Immature natural killer cell (primary cell): Measurements from ENCODE around the gene NOC4L. TPM values are rescaled to one million over a fixed set of nuclear protein-coding genes. Genes with fewer than 3 reads are reported as not detected.
"Not testable (repeated sequence)": the region's sequence is repeated elsewhere in the genome, so short reads cannot be mapped to it uniquely, and the experiment has no call there.

ENCODE experiments used
- DNase-seq, 3 donors: peaks; one replicate each; pipeline ENCODE4 v3.0.0; 2022; ENCODE audit warnings: mixed read lengths in 1 of 3
- H3K27ac Mint-ChIP-seq, 6 donors: one replicate each; pipeline ENCODE4 v1.8.0; 2020; ENCODE audit warnings: mixed read lengths in 6 of 6, mild to moderate bottlenecking in 5 of 6, inconsistent platforms in 4 of 6, moderate library complexity in 3 of 6
- H3K27me3 Mint-ChIP-seq, 3 donors: one replicate each; pipeline ENCODE4 v1.8.0; 2020 to 2021; ENCODE audit warnings: low read depth in 3 of 3, mild to moderate bottlenecking in 3 of 3, mixed read lengths in 3 of 3, moderate library complexity in 3 of 3, inconsistent platforms in 1 of 3
- H3K36me3 Mint-ChIP-seq, 3 donors: one replicate each; pipeline ENCODE4 v1.8.0; 2020; ENCODE audit warnings: mixed read lengths in 3 of 3, inconsistent platforms in 2 of 3, mild to moderate bottlenecking in 2 of 3
- H3K4me1 Mint-ChIP-seq, 2 donors: one replicate each; pipeline ENCODE4 v1.8.0; 2020; ENCODE audit warnings: inconsistent platforms in 2 of 2, mild to moderate bottlenecking in 2 of 2, mixed read lengths in 2 of 2, moderate library complexity in 1 of 2
- H3K4me3 Mint-ChIP-seq, 5 donors: one replicate each; pipeline ENCODE4 v1.8.0; 2020; ENCODE audit warnings: mild to moderate bottlenecking in 5 of 5, mixed read lengths in 5 of 5, inconsistent platforms in 3 of 5, moderate library complexity in 3 of 5
- H3K9me3 Mint-ChIP-seq, 6 donors: one replicate each; pipeline ENCODE4 v1.8.0; 2020; ENCODE audit warnings: mild to moderate bottlenecking in 6 of 6, mixed read lengths in 6 of 6, inconsistent platforms in 4 of 6, moderate library complexity in 3 of 6
- polyA plus RNA-seq, 3 donors: library from polyadenylated mRNA; unstranded; fragments of 300-500 nt; fragmentation: Illumina TruSeq; gene quantifications; one replicate each; pipeline ENCODE4 v1.2.3, GENCODE V29; 2021

Gene NOC4L
- polyA plus RNA-seq, 3 donors from 2014 or later = 16.4 to 28.5 (median 17.2) TPM

GRCh38 chr12:132141976-132142678 lies 2.1 kb upstream of the NOC4L start:
- Mint-ChIP-seq H3K4me3 (peak overlapping the region in 4 of 5 donors; percentile 77 to 83 (median 82)), H3K4me1 (peaks cover 29 to 35% of the 10 kb centered on the region in 2 donors), H3K27me3 (peaks cover 3 to 20% (median 12%) of the 10 kb centered on the region in 3 donors), H3K36me3 (peaks cover 0 to 14% (median 5%) of the 10 kb centered on the region in 3 donors), H3K9me3 (no peaks in the 10 kb centered on the region), H3K27ac (peak overlapping the region in 1 of 6 donors; percentile 62)
- DNase-seq = no peak

GRCh38 chr12:132142679-132143335 lies 1.4 kb upstream of the NOC4L start:
- Mint-ChIP-seq H3K9me3 (no peaks in the 10 kb centered on the region), H3K4me3 (peak overlapping the region; percentile 77 to 86 (median 83)), H3K4me1 (peaks cover 29 to 35% of the 10 kb centered on the region in 2 donors), H3K27ac (peak overlapping the region in 5 of 6 donors; percentile 55 to 91 (median 73)), H3K27me3 (peaks cover 3 to 20% (median 12%) of the 10 kb centered on the region in 3 donors), H3K36me3 (peaks cover 0 to 9% (median 5%) of the 10 kb centered on the region in 3 donors)
- DNase-seq = no peak

GRCh38 chr12:132143336-132144071 lies 753 bp upstream of the NOC4L start:
- Mint-ChIP-seq H3K9me3 (no peaks in the 10 kb centered on the region), H3K4me3 (peak overlapping the region; percentile 77 to 86 (median 83)), H3K27me3 (peaks cover 3 to 20% (median 10%) of the 10 kb centered on the region in 3 donors), H3K4me1 (peaks cover 29 to 34% of the 10 kb centered on the region in 2 donors), H3K36me3 (peaks cover 0 to 6% (median 5%) of the 10 kb centered on the region in 3 donors), H3K27ac (peak overlapping the region; percentile 29 to 91 (median 71))
- DNase-seq = no peak

- peaks cover 29 to 34% of the 10 kb centered on the region in 2 donors for H3K4me1 Mint-ChIP-seq
- peaks cover 3 to 20% (median 10%) of the 10 kb centered on the region in 3 donors for H3K27me3 Mint-ChIP-seq
- DNase-seq = no peak
- peaks cover 0 to under 1% (median under 1%) of the 10 kb centered on the region in 3 donors for H3K36me3 Mint-ChIP-seq
- no peaks in the 10 kb centered on the region for H3K9me3 Mint-ChIP-seq
- H3K4me3 Mint-ChIP-seq = peak overlapping the region; percentile 80 to 94 (median 89)
- peak overlapping the region; percentile 43 to 93 (median 86) for H3K27ac Mint-ChIP-seq
Measured at GRCh38 chr12:132144810-132145168, 532 bp downstream of the NOC4L start.

GRCh38 chr12:132145334-132145733 lies 1.1 kb downstream of the NOC4L start:
- H3K4me1 Mint-ChIP-seq = peaks cover 29 to 34% of the 10 kb centered on the region in 2 donors
- H3K9me3 Mint-ChIP-seq = no peaks in the 10 kb centered on the region
- no peak for DNase-seq
- H3K36me3 Mint-ChIP-seq = no peaks in the 10 kb centered on the region
- H3K27me3 Mint-ChIP-seq = peaks cover 3 to 20% (median 8%) of the 10 kb centered on the region in 3 donors
- peak overlapping the region; percentile 43 to 93 (median 86) for H3K27ac Mint-ChIP-seq
- H3K4me3 Mint-ChIP-seq = peak overlapping the region; percentile 80 to 94 (median 89)

GRCh38 chr12:132146098-132146497 lies 1.8 kb downstream of the NOC4L start:
- Mint-ChIP-seq H3K4me3 (peak overlapping the region; percentile 68 to 94 (median 89)), H3K36me3 (no peaks in the 10 kb centered on the region), H3K27me3 (peaks cover 3 to 20% (median 8%) of the 10 kb centered on the region in 3 donors), H3K27ac (peak overlapping the region; percentile 43 to 93 (median 85)), H3K9me3 (no peaks in the 10 kb centered on the region), H3K4me1 (peaks cover 29 to 34% of the 10 kb centered on the region in 2 donors)
- DNase-seq = no peak

- no peak for DNase-seq
Measured at GRCh38 chr12:132146772-132147422, 2.6 kb downstream of the NOC4L start.

GRCh38 chr12:132147423-132148367 lies 3.4 kb downstream of the NOC4L start:
- DNase-seq = no peak
- peaks cover 3 to 20% (median 8%) of the 10 kb centered on the region in 3 donors for H3K27me3 Mint-ChIP-seq
- H3K36me3 Mint-ChIP-seq = no peaks in the 10 kb centered on the region
- H3K4me3 Mint-ChIP-seq = no peak overlapping the region
- peaks cover 29 to 31% of the 10 kb centered on the region in 2 donors for H3K4me1 Mint-ChIP-seq
- no peak overlapping the region for H3K27ac Mint-ChIP-seq
- H3K9me3 Mint-ChIP-seq = no peaks in the 10 kb centered on the region

More at GRCh38 chr12:132146772-132147422, 2.6 kb downstream of the NOC4L start:
- no peaks in the 10 kb centered on the region for H3K36me3 Mint-ChIP-seq
- H3K27ac Mint-ChIP-seq = peak overlapping the region in 4 of 6 donors; percentile 28 to 82 (median 58)
- H3K4me1 Mint-ChIP-seq = peaks cover 29 to 34% of the 10 kb centered on the region in 2 donors
- peak overlapping the region in 3 of 5 donors; percentile 20 to 94 (median 89) for H3K4me3 Mint-ChIP-seq
- no peaks in the 10 kb centered on the region for H3K9me3 Mint-ChIP-seq
- H3K27me3 Mint-ChIP-seq = peaks cover 3 to 20% (median 8%) of the 10 kb centered on the region in 3 donors

- Mint-ChIP-seq H3K27me3 (peaks cover 3 to 13% (median 7%) of the 10 kb centered on the region in 3 donors), H3K27ac (no peak overlapping the region), H3K9me3 (no peaks in the 10 kb centered on the region), H3K4me1 (peaks cover 23 to 24% of the 10 kb centered on the region in 2 donors), H3K36me3 (no peaks in the 10 kb centered on the region), H3K4me3 (no peak overlapping the region)
- DNase-seq = no peak
Measured at GRCh38 chr12:132148368-132149045, 4.2 kb downstream of the NOC4L start.

GRCh38 chr12:132149526-132149925 lies 5.3 kb downstream of the NOC4L start:
- not testable (repeated sequence) for H3K27ac Mint-ChIP-seq, DNase-seq, H3K9me3 Mint-ChIP-seq, H3K4me3 Mint-ChIP-seq, H3K36me3 Mint-ChIP-seq
- peaks cover 0 to 11% (median 8%) of the 10 kb centered on the region in 3 donors for H3K27me3 Mint-ChIP-seq
- peaks cover 23% of the 10 kb centered on the region in 2 donors for H3K4me1 Mint-ChIP-seq

- peaks cover 11 to 12% of the 10 kb centered on the region in 2 donors for H3K4me1 Mint-ChIP-seq
- H3K27ac Mint-ChIP-seq = no peak overlapping the region
- H3K36me3 Mint-ChIP-seq = no peaks in the 10 kb centered on the region
- H3K9me3 Mint-ChIP-seq = no peaks in the 10 kb centered on the region
- no peak overlapping the region for H3K4me3 Mint-ChIP-seq
- peaks cover 0 to 4% (median 2%) of the 10 kb centered on the region in 3 donors for H3K27me3 Mint-ChIP-seq
- DNase-seq = no peak
Measured at GRCh38 chr12:132150780-132151144, 6.5 kb downstream of the NOC4L start.
